Omental fat pad (tissue), 4 donors: ENCODE measurements around the gene VIT. TPM values are rescaled to one million over a fixed set of nuclear protein-coding genes. Genes with fewer than 3 reads are reported as not detected.

Experiments
- ATAC-seq: fragments of 150-250 bp; one replicate; pipeline ENCODE4 v1.9.1; 2016; ENCODE audit warnings: mild to moderate bottlenecking, moderate library complexity; ENCODE audit not compliant: low FRiP score
- DNase-seq: peaks from one replicate; pipeline ENCODE4 v3.0.0-alpha.2; 2019; ENCODE audit warnings: low spot score
- CTCF ChIP-seq, 3 donors: fragments of 450-650 bp; IDR thresholded peaks; one replicate each; pipeline ENCODE4 v1.5.1; 2016 to 2017; ENCODE audit warnings: antibody characterized with exemption in 3 of 3, mild to moderate bottlenecking in 3 of 3, moderate library complexity in 2 of 3
- total RNA-seq, 4 donors: library from RNA; depleted of rRNA; stranded (reverse); fragments of >200 nt; gene quantifications; one replicate each; pipeline ENCODE4 v1.1.0, GENCODE V29; 2016

Gene VIT
- total RNA-seq, 4 donors from 2014 or later: 10.2 to 36.4 (median 19.8) TPM

- ATAC-seq (no peak), DNase-seq (no peak)
- TF ChIP-seq CTCF (IDR thresholded peaks at IDR 0.05): no peak
These were observed 2.7 kb upstream of the VIT start for GRCh38 chr2:36693825-36694224.

GRCh38 chr2:36695746-36696415 lies 626 bp upstream of the VIT start:
- ATAC-seq (peak; percentile 72), DNase-seq (no peak)
- TF ChIP-seq CTCF (IDR thresholded peaks at IDR 0.05): no peak

GRCh38 chr2:36697424-36698066 lies 1.0 kb downstream of the VIT start:
- no peak for TF ChIP-seq CTCF (IDR thresholded peaks at IDR 0.05)
- no peak for DNase-seq
- no peak for ATAC-seq

- no peak for TF ChIP-seq CTCF (IDR thresholded peaks at IDR 0.05)
- DNase-seq: no peak
- no peak for ATAC-seq
These were observed 2.5 kb downstream of the VIT start for GRCh38 chr2:36698993-36699392.

GRCh38 chr2:36700311-36700710 lies 3.8 kb downstream of the VIT start:
- ATAC-seq: no peak
- no peak for TF ChIP-seq CTCF (IDR thresholded peaks at IDR 0.05)
- no peak for DNase-seq

- TF ChIP-seq CTCF (IDR thresholded peaks at IDR 0.05): no peak
- no peak for ATAC-seq
- DNase-seq: no peak
These were observed 4.9 kb downstream of the VIT start for GRCh38 chr2:36701391-36701795.

- DNase-seq: no peak
- ATAC-seq: no peak
- no peak for TF ChIP-seq CTCF (IDR thresholded peaks at IDR 0.05)
These were observed 5.4 kb downstream of the VIT start for GRCh38 chr2:36701918-36702317.
